ENCODE measurements around the gene ZNF548.
"Not testable (repeated sequence)": the region's sequence is repeated elsewhere in the genome, so short reads cannot be mapped to it uniquely, and the experiment has no call there.

Gene ZNF548

GRCh38 chr19:57389730-57390598, at the start of gene ZNF548:
Gene ZNF548, plus strand, starts transcription at chr19:57389854. Its CDS starts 246 bp downstream, at chr19:57390100.
- DNase-seq (ENCODE audit: low spot score) = peak; percentile 93

DNA sequence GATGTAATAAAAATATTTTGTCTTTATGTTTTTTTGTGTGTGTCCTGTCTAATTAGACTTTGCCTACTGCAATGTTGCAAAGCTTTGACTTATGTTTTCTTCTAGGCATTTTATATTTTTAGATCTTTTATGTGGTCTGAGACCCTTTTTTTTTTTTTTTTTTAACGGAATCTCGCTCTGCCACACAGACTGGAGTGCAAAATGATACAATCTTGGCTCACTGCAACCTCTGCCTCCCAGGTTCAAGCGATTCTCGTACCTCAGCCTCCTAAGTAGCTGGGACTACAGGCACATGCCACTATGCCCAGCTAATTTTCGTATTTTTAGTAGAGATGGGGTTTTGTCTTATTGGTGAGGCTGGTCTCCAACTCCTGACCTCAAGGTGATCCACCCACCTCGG, 47.1 kb upstream of the ZNF548 start:
- no peak for DNase-seq (ENCODE audit: low spot score)

DNA sequence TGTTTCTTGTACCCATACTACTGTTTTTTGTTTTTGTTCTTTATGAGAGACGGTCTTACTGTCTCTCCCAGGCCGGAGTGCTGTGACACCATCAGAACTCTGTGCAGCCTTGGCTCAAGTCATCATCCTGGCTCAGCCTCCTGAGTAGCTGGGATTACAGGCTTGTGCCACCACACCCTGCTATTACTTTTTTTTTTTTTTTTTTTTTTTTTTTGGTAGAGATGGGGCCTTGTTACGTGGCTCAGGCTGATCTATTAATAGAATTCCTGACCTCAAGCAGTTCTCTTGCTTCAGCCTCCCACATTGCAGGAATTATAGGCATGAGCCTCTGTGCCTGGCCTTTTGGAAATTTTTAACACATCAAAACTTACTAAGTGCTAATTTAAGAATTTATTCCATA, 41.5 kb upstream of the ZNF548 start:
- peak; percentile 38 for DNase-seq (ENCODE audit: low spot score)

- DNase-seq (ENCODE audit: low spot score) = peak; percentile 92
These were observed 38.5 kb upstream of the ZNF548 start, which contains the start of gene ZNF304 for GRCh38 chr19:57350877-57351805. Gene ZNF304, plus strand, starts transcription at chr19:57351271. Its CDS starts 394 bp downstream, at chr19:57351665.

GRCh38 chr19:57351867-57352266, 37.8 kb upstream of the ZNF548 start:
- no peak for DNase-seq (ENCODE audit: low spot score)

GRCh38 chr19:57355916-57356315, 33.7 kb upstream of the ZNF548 start:
- DNase-seq (ENCODE audit: low spot score) = no peak

DNA sequence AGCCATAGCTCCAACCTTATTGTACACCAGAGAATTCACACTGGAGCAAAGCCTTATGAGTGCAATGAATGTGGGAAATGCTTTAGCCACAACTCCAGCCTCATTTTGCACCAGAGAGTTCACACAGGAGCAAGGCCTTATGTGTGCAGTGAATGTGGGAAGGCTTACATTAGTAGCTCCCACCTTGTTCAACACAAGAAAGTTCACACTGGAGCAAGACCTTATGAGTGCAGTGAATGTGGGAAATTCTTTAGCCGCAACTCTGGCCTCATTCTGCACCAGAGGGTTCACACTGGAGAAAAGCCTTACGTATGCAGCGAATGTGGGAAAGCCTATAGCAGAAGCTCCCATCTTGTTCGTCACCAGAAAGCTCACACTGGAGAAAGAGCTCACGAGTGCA, 32.2 kb upstream of the ZNF548 start:
- no peak for DNase-seq (ENCODE audit: low spot score)

- DNase-seq (ENCODE audit: low spot score) = no peak
These were observed 30.4 kb upstream of the ZNF548 start for GRCh38 chr19:57359300-57359699.

DNA sequence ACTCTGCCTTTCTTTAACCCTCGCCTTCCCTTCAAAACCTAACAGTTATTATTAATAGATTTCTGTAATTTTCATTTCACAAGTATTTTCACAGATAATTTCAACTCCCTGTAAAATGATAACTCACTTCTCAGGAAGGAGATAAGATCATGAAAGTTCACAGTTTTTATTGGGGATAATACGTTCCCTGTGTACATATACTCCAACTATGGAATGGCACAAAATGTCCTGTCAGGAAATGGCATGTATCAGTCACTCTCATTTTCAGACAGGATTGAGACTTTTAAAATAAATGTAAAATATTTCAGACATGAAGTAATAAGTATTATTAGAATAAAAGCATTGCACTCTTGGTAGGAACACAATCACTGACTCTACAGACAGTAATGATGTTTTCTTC, 27.2 kb upstream of the ZNF548 start:
- DNase-seq (ENCODE audit: low spot score) = no peak

GRCh38 chr19:57362997-57363687, 26.5 kb upstream of the ZNF548 start, which contains the start of the genes TRAPPC2B and ZNF547:
Gene TRAPPC2B, plus strand, starts transcription at chr19:57363551. Its CDS starts 1,283 bp downstream, at chr19:57364834.
Gene ZNF547, plus strand, starts transcription at chr19:57363551. Its CDS starts 5,005 bp downstream, at chr19:57368556.
- peak; percentile 90 for DNase-seq (ENCODE audit: low spot score)

DNA sequence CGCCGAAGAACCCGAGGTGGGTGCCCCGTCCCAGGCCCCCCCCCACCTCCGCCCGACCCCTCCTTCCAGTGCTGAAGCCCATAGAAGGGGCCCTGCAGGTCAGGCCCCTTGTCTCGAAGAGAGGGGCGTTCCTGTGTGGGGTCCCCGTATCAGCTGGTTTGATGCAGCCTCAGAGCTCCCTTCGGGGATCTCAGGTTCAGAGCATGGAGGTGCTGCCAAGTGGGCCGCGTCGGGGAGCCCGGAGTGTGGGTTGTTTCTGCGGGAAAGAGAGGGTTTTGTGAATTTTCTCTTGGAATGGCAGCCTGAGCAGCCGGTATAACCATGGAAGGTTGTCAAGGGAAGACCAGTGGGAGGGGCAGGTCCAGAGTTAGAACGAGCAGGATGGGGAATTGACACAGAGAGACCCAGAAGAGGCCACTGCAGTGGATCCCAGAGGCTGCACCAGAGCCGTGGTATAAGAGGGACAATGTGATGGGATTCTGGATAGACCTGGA, 25.9 kb upstream of the ZNF548 start:
- DNase-seq (ENCODE audit: low spot score) = peak; percentile 40

DNA sequence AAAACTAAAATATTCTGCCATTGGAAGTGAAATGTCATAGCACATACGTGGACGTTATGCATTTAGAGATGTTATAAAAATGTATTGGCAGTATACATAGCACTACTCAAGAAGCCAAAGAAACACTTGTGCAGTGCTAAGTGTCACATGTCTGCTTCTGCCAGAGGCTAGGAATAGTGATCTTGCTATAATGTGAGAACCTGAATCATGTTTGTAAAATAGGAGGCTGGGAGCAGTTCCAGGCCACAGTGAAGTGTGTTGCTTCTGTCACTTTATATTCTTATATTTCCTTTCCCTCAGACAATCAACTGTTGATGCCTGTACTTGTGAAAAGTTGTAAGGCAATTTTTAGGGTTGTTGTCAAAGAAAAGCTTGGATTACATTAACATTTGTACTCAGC, 22.9 kb upstream of the ZNF548 start:
- no peak for DNase-seq (ENCODE audit: low spot score)

- no peak for DNase-seq (ENCODE audit: low spot score)
These were observed 15.5 kb upstream of the ZNF548 start for GRCh38 chr19:57374179-57374578.

GRCh38 chr19:57374647-57375046, 15.0 kb upstream of the ZNF548 start:
- DNase-seq (ENCODE audit: low spot score) = not testable (repeated sequence)

- DNase-seq (ENCODE audit: low spot score) = no peak
These were observed 13.5 kb upstream of the ZNF548 start for GRCh38 chr19:57376151-57376550.

DNA sequence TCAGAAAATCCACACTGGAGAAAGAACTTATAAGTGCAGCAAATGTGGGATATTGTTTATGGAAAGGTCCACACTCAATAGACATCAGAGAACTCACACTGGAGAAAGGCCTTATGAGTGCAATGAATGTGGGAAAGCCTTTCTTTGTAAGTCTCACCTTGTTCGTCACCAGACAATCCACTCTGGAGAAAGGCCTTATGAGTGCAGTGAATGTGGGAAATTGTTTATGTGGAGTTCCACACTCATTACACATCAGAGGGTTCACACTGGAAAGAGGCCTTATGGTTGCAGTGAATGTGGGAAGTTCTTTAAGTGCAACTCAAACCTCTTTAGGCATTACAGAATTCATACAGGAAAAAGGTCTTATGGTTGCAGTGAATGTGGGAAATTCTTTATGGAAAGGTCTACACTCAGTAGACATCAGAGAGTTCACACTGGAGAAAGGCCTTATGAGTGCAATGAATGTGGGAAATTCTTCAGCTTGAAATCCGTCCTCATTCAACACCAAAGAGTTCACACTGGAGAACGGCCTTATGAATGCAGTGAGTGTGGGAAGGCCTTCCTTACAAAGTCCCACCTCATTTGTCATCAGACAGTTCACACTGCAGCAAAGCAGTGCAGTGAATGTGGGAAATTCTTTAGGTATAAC, 12.0 kb upstream of the ZNF548 start:
- no peak for DNase-seq (ENCODE audit: low spot score)

GRCh38 chr19:57380923-57381322, 8.7 kb upstream of the ZNF548 start:
- DNase-seq (ENCODE audit: low spot score) = no peak

DNA sequence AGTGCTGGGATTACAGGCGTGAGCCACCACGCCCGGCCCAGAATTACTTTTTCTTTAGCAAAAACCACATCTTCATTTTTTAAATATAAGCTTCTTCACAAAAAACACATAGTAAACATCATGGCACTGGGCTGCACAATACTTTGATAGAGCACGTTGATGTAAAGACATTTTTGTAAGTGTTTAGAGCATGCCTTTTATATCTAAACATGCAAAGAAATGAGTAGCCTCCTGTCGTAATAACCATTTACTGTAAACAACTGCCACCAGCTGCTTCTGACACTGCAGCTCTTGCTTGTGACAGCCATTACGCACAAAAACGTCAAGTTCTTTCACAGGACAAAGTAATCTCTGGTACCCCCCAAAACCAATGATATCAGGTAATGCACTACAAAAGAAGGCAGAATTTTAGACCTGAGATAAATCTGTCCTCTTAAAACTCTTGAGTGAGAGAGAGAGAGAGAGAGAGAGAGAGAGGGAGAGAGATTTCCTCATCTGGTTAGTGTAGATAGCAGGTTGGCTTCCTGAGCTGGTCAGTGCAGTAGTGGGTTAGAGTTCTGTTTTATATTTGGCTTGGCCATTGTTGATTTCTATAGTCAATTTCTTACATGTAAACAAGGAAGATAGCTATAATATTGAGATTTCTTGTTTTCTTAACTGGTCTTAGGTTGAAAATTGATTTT, 6.7 kb upstream of the ZNF548 start:
- no peak for DNase-seq (ENCODE audit: low spot score)

DNA sequence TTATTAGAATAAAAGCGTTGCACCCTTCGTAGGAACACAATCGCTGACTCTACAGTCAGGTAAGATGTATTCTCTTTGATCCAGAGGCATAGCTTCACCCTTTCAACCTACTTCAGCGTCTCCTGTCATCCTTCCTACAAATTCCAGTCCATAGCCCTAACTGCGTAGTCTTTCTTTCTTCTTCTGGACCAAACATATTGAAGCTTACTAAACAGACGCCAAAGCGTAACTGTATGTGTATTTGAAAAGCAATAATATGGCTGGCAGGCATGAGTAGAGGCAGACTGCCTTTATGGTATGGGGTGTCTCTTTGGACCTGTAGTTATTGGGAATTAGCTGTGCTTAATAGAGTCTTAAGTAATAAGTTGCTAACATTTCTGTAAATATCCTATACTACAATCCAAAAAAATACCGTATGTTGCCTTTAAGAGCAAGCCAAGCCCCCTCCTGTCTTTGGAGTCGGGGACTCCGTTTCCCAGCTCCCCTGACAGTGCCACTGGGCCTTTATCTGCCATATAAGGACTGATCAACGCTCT, 392 bp upstream of the ZNF548 start:
- DNase-seq (ENCODE audit: low spot score) = no peak

- no peak for DNase-seq (ENCODE audit: low spot score)
These were observed 6.1 kb downstream of the ZNF548 start for GRCh38 chr19:57395710-57396109.

Data from hepatic stellate cell (primary cell).